Measurements from ENCODE around the gene SLC6A18. TPM values are rescaled to one million over a fixed set of nuclear protein-coding genes. Genes with fewer than 3 reads are reported as not detected.

The SLC6A18 gene
- polyA plus RNA-seq, 1 of the 3 experiments (the other 2 are of a cell fraction), result not detected

DNA sequence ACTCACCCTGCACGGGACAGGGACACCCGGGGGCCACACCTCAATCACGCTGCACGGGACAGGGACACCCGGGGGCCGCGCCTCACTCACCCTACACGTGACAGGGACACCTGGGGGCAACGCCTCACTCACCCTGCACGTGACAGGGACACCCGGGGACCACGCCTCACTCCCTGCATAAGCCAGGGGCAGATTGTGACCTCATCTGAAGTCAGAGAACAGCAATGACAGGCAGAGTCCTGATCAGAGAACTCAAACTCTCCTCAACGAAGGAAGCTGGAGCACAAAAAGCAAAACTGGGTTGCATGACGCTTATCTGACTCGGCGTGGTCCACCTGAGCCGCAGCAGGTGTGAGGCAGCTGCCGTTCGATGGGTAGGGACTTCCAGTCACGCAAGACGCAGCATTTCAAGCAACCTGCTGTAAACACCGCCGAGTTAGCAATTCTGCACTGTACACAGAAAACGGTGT is 66.5 kb downstream of the SLC6A18 start:
- TF ChIP-seq ELF1 (IDR thresholded peaks at IDR 0.05) (no peak), TCF12 (IDR thresholded peaks at IDR 0.05) (no peak), POLR2AphosphoS5 (IDR thresholded peaks at IDR 0.05; ENCODE audit: low read depth, low read length) (no peak), NRF1 (IDR thresholded peaks at IDR 0.05; ENCODE audit: low read depth, low read length) (no peak), YY1 (IDR thresholded peaks at IDR 0.05; ENCODE audit: low read depth) (no peak), RAD21 (IDR thresholded peaks at IDR 0.05; ENCODE audit: low read length) (no peak)
- TF ChIP-seq, protein P1, sequence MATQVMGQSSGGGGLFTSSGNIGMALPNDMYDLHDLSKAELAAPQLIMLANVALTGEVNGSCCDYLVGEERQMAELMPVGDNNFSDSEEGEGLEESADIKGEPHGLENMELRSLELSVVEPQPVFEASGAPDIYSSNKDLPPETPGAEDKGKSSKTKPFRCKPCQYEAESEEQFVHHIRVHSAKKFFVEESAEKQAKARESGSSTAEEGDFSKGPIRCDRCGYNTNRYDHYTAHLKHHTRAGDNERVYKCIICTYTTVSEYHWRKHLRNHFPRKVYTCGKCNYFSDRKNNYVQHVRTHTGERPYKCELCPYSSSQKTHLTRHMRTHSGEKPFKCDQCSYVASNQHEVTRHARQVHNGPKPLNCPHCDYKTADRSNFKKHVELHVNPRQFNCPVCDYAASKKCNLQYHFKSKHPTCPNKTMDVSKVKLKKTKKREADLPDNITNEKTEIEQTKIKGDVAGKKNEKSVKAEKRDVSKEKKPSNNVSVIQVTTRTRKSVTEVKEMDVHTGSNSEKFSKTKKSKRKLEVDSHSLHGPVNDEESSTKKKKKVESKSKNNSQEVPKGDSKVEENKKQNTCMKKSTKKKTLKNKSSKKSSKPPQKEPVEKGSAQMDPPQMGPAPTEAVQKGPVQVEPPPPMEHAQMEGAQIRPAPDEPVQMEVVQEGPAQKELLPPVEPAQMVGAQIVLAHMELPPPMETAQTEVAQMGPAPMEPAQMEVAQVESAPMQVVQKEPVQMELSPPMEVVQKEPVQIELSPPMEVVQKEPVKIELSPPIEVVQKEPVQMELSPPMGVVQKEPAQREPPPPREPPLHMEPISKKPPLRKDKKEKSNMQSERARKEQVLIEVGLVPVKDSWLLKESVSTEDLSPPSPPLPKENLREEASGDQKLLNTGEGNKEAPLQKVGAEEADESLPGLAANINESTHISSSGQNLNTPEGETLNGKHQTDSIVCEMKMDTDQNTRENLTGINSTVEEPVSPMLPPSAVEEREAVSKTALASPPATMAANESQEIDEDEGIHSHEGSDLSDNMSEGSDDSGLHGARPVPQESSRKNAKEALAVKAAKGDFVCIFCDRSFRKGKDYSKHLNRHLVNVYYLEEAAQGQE (IDR thresholded peaks at IDR 0.05; ENCODE audit: low read depth, low read length), result no peak
- TF ChIP-seq, protein P2, sequence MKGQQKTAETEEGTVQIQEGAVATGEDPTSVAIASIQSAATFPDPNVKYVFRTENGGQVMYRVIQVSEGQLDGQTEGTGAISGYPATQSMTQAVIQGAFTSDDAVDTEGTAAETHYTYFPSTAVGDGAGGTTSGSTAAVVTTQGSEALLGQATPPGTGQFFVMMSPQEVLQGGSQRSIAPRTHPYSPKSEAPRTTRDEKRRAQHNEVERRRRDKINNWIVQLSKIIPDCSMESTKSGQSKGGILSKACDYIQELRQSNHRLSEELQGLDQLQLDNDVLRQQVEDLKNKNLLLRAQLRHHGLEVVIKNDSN (IDR thresholded peaks at IDR 0.05; ENCODE audit: borderline replicate concordance, low read depth), result no peak
- ChIA-PET POLR2A (interaction anchor here (0.5 kb wide), 1 partner anchor 36 kb away, joined by 4 read pairs; no protein-coding TSS in a partner anchor), CTCF (no interaction called here)
- peaks cover 14% of the 10 kb centered on the region for H3K27me3 ChIP-seq (ENCODE audit: insufficient read depth)
- H3K79me2 ChIP-seq (ENCODE audit: insufficient read depth), result no peaks in the 10 kb centered on the region
- H3K27ac ChIP-seq (ENCODE audit: low read depth in 2 of 2, low read length in 1 of 2), result no peak overlapping the region
- no peak overlapping the region for H3K4me2 ChIP-seq
- no peak overlapping the region for H2AFZ ChIP-seq (ENCODE audit: low read depth)
- no peak overlapping the region for H3K9ac ChIP-seq
- no peaks in the 10 kb centered on the region for H3K36me3 ChIP-seq (replicated peaks in 1 of 2; ENCODE audit: control insufficient read depth in 1 of 2, insufficient read depth in 2 of 2, low read length in 1 of 2)
- H3K4me3 ChIP-seq (ENCODE audit: low read depth in 2 of 2, low read length in 1 of 2), result no peak overlapping the region
- DNase-seq, result no peak
- H3K9me2 ChIP-seq, result no peaks in the 10 kb centered on the region
- H3F3A ChIP-seq (replicated peaks; ENCODE audit: insufficient read depth), result no peaks in the 10 kb centered on the region
- peaks cover 0 to 4% of the 10 kb centered on the region in 2 experiments; a peak in 1 of 4 replicates for H3K4me1 ChIP-seq (ENCODE audit: control insufficient read depth in 1 of 2, insufficient read depth in 2 of 2, low read depth in 1 of 2, low read length in 1 of 2)
- WGBS (ENCODE audit: low lambda C conversion rate), result 55% methylated on average over 22 of the region's 24 CpGs
- H3K9me3 ChIP-seq, result no peaks in the 10 kb centered on the region
- no peaks in the 10 kb centered on the region for H4K20me1 ChIP-seq (ENCODE audit: insufficient read depth)

DNA sequence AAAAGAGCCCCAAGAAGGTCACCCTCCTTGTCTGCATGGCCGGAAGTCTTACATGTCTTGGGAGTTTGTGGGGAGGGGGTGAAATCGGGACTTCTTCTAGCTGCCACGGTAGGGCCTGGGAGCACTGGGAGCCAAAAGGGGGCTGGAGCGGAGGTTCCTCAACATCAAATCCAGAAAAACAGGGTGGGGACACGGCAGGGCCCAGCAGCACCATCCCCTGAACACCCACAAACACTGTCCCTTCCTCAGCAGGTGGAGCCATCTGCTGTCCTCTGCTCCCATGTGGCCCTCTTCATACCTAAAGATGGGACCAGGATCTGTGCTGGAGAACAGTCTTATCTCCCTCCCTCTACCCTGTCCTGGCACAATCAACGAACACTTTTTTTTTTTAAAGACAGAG is 67.0 kb downstream of the SLC6A18 start:
- Histone ChIP-seq H3K4me1 (ENCODE audit: control insufficient read depth in 1 of 2, insufficient read depth in 2 of 2, low read depth in 1 of 2, low read length in 1 of 2) (peaks cover 0 to 4% of the 10 kb centered on the region in 2 experiments; a peak in 1 of 4 replicates), H3K9me2 (no peaks in the 10 kb centered on the region), H3K4me3 (ENCODE audit: low read depth in 2 of 2, low read length in 1 of 2) (no peak overlapping the region), H4K20me1 (ENCODE audit: insufficient read depth) (no peaks in the 10 kb centered on the region), H2AFZ (ENCODE audit: low read depth) (no peak overlapping the region), H3K79me2 (ENCODE audit: insufficient read depth) (no peaks in the 10 kb centered on the region), H3K9me3 (no peaks in the 10 kb centered on the region), H3F3A (replicated peaks; ENCODE audit: insufficient read depth) (no peaks in the 10 kb centered on the region), H3K27ac (ENCODE audit: low read depth in 2 of 2, low read length in 1 of 2) (no peak overlapping the region), H3K9ac (no peak overlapping the region), H3K36me3 (replicated peaks in 1 of 2; ENCODE audit: control insufficient read depth in 1 of 2, insufficient read depth in 2 of 2, low read length in 1 of 2) (no peaks in the 10 kb centered on the region), H3K27me3 (ENCODE audit: insufficient read depth) (peaks cover 15% of the 10 kb centered on the region), H3K4me2 (no peak overlapping the region)
- TF ChIP-seq RFX5 (IDR thresholded peaks at IDR 0.05; ENCODE audit: low read length) (no peak), FOXJ3 (CRISPR knock-in tag; IDR thresholded peaks at IDR 0.05) (no peak), RCOR1 (IDR thresholded peaks at IDR 0.05; ENCODE audit: low read length) (no peak)
- TF ChIP-seq, protein P3, sequence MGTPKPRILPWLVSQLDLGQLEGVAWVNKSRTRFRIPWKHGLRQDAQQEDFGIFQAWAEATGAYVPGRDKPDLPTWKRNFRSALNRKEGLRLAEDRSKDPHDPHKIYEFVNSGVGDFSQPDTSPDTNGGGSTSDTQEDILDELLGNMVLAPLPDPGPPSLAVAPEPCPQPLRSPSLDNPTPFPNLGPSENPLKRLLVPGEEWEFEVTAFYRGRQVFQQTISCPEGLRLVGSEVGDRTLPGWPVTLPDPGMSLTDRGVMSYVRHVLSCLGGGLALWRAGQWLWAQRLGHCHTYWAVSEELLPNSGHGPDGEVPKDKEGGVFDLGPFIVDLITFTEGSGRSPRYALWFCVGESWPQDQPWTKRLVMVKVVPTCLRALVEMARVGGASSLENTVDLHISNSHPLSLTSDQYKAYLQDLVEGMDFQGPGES (IDR thresholded peaks at IDR 0.05; ENCODE audit: low read depth, low read length), result no peak
- TF ChIP-seq, protein P1 (IDR thresholded peaks at IDR 0.05; ENCODE audit: low read depth, low read length), result no peak
- CTCF ChIA-PET, result no interaction called here
- 28% methylated on average over 5 of the region's 6 CpGs for WGBS (ENCODE audit: low lambda C conversion rate)
- POLR2A ChIA-PET, result interaction anchor here (0.5 kb wide), 1 partner anchor 35 kb away, joined by 4 read pairs; no protein-coding TSS in a partner anchor
- no peak for DNase-seq

All from SK-N-SH (cell line).